PC-9 (cell line): ENCODE data around the gene TERT.

Source experiments
- CTCF ChIP-seq: fragments of 200-600 bp; sonication (generic); conservative IDR thresholded peaks from 2 replicates; pipeline ENCODE4 v1.6.1; 2017; ENCODE audit warnings: mixed run types, antibody characterized with exemption, mild to moderate bottlenecking, moderate library complexity
- EZH2 ChIP-seq: fragments of 200-600 bp; sonication (generic); IDR thresholded peaks from 2 replicates; pipeline ENCODE4 v1.8.0; 2017; ENCODE audit warnings: antibody characterized with exemption, low read depth

- no peak for TF ChIP-seq CTCF
- no peak for TF ChIP-seq EZH2
Observed at GRCh38 chr5:1314564-1314982, 19.7 kb upstream of the TERT start.
